Fibroblast of pulmonary artery (primary cell): ENCODE data around the gene DNAH14.

Experiments
- DNase-seq: peaks from one replicate; pipeline ENCODE4 v3.0.0-alpha.2; 2010; ENCODE audit warnings: low read depth
- H3K4me3 ChIP-seq: replicated peaks from 2 replicates; pipeline ENCODE4 v1.5.1; 2011; ENCODE audit warnings: low read depth, mild to moderate bottlenecking, control low read depth, low read length, moderate library complexity
- TF ChIP-seq, protein P1 (sequence below): IDR thresholded peaks from 2 replicates; pipeline ENCODE4 v1.5.1; 2011; ENCODE audit warnings: mild to moderate bottlenecking, control low read depth, low read length, inconsistent platforms; ENCODE audit errors: missing control alignments

The DNAH14 gene

DNA sequence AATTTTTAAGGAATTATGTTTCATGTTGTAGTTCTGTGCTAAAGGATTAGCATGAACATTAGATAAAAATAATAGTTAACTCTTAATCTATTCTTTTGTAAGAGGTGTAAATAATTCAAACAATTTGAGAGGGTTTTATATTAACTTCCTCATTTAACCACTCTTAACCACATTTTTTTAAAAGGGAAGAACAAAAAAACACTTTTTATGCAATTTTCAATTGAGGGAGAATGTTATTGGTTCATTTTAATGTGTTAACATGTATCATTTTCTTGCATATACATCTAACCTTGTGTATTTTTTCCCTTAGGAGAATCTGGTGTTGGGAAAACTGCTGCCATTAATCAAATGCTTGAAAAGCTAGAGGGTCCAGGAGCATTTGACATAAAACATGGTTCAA lies 329.3 kb downstream of the DNAH14 start:
- no peak overlapping the region for H3K4me3 ChIP-seq
- DNase-seq = no peak
- TF ChIP-seq, protein P1, sequence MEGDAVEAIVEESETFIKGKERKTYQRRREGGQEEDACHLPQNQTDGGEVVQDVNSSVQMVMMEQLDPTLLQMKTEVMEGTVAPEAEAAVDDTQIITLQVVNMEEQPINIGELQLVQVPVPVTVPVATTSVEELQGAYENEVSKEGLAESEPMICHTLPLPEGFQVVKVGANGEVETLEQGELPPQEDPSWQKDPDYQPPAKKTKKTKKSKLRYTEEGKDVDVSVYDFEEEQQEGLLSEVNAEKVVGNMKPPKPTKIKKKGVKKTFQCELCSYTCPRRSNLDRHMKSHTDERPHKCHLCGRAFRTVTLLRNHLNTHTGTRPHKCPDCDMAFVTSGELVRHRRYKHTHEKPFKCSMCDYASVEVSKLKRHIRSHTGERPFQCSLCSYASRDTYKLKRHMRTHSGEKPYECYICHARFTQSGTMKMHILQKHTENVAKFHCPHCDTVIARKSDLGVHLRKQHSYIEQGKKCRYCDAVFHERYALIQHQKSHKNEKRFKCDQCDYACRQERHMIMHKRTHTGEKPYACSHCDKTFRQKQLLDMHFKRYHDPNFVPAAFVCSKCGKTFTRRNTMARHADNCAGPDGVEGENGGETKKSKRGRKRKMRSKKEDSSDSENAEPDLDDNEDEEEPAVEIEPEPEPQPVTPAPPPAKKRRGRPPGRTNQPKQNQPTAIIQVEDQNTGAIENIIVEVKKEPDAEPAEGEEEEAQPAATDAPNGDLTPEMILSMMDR = no peak

DNA sequence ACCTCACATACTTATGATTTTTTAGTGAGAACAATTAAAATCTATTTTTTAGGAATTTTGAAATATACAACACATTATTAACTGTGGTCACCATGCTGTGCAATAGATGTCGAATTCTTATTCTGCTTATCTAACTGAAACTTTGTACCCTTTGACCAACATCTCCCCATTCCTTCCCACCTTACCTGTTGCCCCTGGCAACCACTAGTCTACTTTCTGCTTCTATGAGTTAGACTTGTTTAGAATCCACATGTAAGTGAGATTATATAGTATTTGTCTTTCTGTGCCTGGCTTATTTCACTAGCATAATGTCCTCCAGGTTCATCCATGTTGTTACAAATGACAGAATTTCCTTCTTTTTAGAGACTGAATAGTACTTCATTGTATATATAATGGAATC lies 330.1 kb downstream of the DNAH14 start:
- TF ChIP-seq, protein P1 = no peak
- DNase-seq = no peak
- no peak overlapping the region for H3K4me3 ChIP-seq

DNA sequence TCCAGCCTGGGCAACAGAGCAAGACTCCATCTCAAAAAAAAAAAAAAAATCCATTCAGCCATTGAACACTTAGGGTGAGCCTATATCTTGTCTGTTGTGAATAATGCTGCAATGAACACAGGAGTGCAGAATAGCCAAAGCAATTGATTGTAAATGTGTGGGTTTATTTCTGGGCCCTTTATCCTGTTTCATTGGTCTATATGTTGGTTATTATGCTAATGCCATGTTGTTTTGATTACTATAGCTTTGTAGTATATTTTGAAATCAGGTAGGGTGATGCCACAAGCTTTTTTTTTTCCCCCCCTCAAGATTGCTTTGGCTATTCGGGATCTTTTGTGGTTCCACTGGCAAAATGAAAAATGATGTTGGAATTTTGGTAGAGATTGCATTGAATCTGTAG lies 330.8 kb downstream of the DNAH14 start:
- H3K4me3 ChIP-seq = no peak overlapping the region
- TF ChIP-seq, protein P1 = no peak
- DNase-seq = no peak

DNA sequence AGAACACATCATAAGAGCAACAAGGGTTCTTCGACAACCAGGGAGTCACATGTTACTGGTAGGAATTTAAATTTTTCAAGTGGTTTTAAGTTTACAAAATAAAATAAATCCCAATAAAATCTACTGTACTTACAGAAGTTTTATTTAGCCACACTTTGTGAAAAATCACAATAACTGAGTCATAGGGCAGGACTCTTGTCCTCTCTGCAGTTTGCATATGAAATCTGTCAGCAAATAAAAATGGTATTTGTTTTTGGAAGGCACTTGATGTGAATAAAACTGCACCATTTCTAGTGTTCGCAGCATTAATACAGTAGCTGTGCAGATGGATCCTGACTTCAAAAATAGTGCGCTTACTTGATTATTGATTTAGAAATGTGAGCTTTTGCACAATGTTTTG lies 348.0 kb downstream of the DNAH14 start:
- TF ChIP-seq, protein P1 = no peak
- DNase-seq = no peak
- no peak overlapping the region for H3K4me3 ChIP-seq

DNA sequence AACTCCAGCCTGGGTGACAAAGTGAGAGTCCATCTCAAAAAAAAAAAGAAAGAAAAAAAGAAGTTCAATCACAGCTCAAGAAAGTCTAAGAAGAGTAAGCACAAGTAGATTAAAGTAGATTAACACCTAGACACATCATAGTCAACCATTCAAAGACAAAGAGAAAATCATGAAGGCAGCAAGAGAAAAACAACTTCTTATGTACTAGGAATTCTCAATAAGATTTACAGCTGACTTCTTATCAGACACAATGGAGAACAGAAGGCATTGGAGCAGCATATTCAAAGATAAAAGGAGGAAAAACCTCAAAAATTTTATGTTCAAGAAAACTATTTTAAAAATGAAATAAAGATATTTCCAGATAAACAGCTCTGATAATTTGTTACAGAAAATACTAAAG lies 351.1 kb downstream of the DNAH14 start:
- DNase-seq = no peak
- H3K4me3 ChIP-seq = no peak overlapping the region
- TF ChIP-seq, protein P1 = no peak

DNA sequence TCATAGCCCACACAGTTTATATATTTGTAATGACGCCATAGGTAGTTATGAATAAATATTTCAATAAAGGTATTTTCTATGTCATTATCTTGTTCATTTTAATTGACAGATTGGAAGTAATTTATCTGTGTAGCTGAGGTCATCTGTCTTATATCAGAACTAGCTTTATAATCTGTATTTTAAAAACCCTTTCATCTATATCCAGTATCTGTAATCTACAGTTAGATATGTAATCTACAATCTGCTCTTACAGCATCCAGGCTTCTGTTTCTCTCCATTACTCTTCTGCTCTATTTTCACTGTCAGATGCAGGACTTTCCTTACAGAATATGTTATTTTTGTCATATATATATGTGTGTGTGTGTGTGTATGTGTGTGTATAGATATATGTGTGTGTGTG lies 360.8 kb downstream of the DNAH14 start:
- no peak overlapping the region for H3K4me3 ChIP-seq
- TF ChIP-seq, protein P1 = no peak

DNA sequence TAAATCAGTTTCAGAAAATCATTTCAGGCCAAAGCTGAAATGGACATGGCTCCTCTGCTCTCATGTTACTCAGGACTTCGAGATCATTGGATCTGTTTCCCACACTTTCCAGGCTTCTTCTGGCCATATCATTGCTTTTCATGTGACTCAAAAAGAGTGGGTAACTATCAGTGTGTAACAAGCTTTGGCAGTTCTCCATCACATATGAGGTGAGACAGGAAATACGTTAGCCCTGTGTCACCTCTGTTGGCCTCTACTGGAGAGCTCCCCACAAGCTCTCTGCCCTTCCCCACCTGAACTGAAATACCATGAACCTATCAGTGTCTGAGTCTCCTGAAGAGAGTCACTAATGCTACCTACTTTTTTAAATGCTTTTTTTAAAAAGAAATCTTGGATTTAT lies 370.1 kb downstream of the DNAH14 start:
- DNase-seq = peak; percentile 30
- TF ChIP-seq, protein P1 = no peak

More for the DNA sequence above, 360.8 kb downstream of the DNAH14 start:
- no peak for DNase-seq

More for the DNA sequence above, 370.1 kb downstream of the DNAH14 start:
- H3K4me3 ChIP-seq = no peak overlapping the region
